Hepatocyte (in vitro differentiated cells): Measurements from ENCODE around the gene DLG2.

ENCODE experiments used
- CTCF ChIP-seq: fragments of 200-600 bp; sonication (generic); IDR thresholded peaks from 2 replicates; pipeline ENCODE4 v1.5.1; 2016; ENCODE audit warnings: antibody characterized with exemption, mild to moderate bottlenecking; ENCODE audit not compliant: poor library complexity
- EZH2 ChIP-seq: fragments of 200-600 bp; sonication (generic); IDR thresholded peaks from 2 replicates; pipeline ENCODE4 v1.6.1; 2016; ENCODE audit warnings: antibody characterized with exemption, mild to moderate bottlenecking, borderline replicate concordance
- EZH2phosphoT487 ChIP-seq: fragments of 200-600 bp; sonication (generic); IDR thresholded peaks from one replicate; pipeline ENCODE4 v1.6.1; 2018; ENCODE audit warnings: antibody characterized with exemption, mild to moderate bottlenecking, low read depth, moderate library complexity; ENCODE audit not compliant: unreplicated experiment, severe bottlenecking

GRCh38 chr11:83424376-83425136 is 2202.6 kb downstream of the DLG2 start:
- no peak for TF ChIP-seq CTCF
- TF ChIP-seq EZH2, result no peak
- TF ChIP-seq EZH2phosphoT487, result no peak
